Neural cell (in vitro differentiated cells): ENCODE measurements around the gene ZNF737.

Experiments
- CTCF ChIP-seq: fragments of 450-650 bp; IDR thresholded peaks from 2 replicates; pipeline ENCODE4 v1.5.1; 2014; ENCODE audit warnings: antibody characterized with exemption, mild to moderate bottlenecking, moderate library complexity; ENCODE audit not compliant: poor library complexity, severe bottlenecking
- EP300 ChIP-seq: fragments of 450-650 bp; conservative IDR thresholded peaks from 2 replicates; pipeline ENCODE4 v1.6.1; 2014; ENCODE audit warnings: antibody characterized with exemption, mild to moderate bottlenecking, moderate library complexity; ENCODE audit not compliant: poor library complexity, severe bottlenecking
- EZH2 ChIP-seq: fragments of 200-600, 300-800 bp; shearing (Covaris generic), sonication (generic); IDR thresholded peaks from 2 replicates; pipeline ENCODE4 v1.6.1; 2014; ENCODE audit warnings: antibody characterized with exemption, low read length, borderline replicate concordance, mild to moderate bottlenecking; ENCODE audit not compliant: insufficient read depth, poor library complexity, severe bottlenecking
- MXI1 ChIP-seq: fragments of 450-650 bp; conservative IDR thresholded peaks from 2 replicates; pipeline ENCODE4 v1.6.1; 2014; ENCODE audit warnings: antibody characterized with exemption, mild to moderate bottlenecking; ENCODE audit not compliant: poor library complexity, severe bottlenecking
- POLR2AphosphoS5 ChIP-seq: IDR thresholded peaks from 2 replicates; pipeline ENCODE4 v1.6.1; 2012
- RAD21 ChIP-seq: fragments of 450-650 bp; conservative IDR thresholded peaks from 2 replicates; pipeline ENCODE4 v1.6.1; 2014; ENCODE audit warnings: antibody characterized with exemption, mild to moderate bottlenecking, moderate library complexity
- REST ChIP-seq: IDR thresholded peaks from 2 replicates; pipeline ENCODE4 v1.6.1; 2012; ENCODE audit warnings: borderline replicate concordance
- SMC3 ChIP-seq: fragments of 450-650 bp; conservative IDR thresholded peaks from 2 replicates; pipeline ENCODE4 v1.6.1; 2014; ENCODE audit warnings: antibody characterized with exemption, mild to moderate bottlenecking, moderate library complexity; ENCODE audit not compliant: poor library complexity
- TAF1 ChIP-seq: IDR thresholded peaks from 2 replicates; pipeline ENCODE4 v1.6.1; 2012; ENCODE audit warnings: low read depth

GRCh38 chr19:20503476-20503875 is 62.1 kb downstream of the ZNF737 start:
- no peak for TF ChIP-seq CTCF
- no peak for TF ChIP-seq POLR2AphosphoS5
- no peak for TF ChIP-seq EZH2
- no peak for TF ChIP-seq MXI1
- no peak for TF ChIP-seq TAF1
- TF ChIP-seq SMC3, result no peak
- no peak for TF ChIP-seq RAD21
- no peak for TF ChIP-seq EP300
- TF ChIP-seq REST, result no peak
